Measurements from ENCODE around the gene KLF12.

DNA sequence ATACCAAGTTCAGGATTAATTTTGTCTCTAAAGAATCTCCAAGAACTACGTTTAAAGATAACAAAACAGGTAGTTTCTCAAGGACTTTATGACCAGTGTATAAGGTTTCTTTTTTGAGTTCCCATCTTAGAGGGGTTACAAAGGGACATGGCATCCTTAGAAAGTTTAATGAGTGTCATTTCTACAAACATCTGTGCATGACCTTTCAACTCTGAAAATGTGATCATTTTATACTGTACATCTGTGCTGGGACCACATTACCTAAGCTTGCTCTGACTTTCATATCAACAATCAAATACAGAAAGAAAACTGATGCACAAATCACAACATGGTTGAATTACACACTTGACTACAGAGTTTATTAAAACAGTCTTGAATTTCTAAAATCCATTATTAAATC, 37.1 kb downstream of the KLF12 start:
- TF ChIP-seq, protein P1, sequence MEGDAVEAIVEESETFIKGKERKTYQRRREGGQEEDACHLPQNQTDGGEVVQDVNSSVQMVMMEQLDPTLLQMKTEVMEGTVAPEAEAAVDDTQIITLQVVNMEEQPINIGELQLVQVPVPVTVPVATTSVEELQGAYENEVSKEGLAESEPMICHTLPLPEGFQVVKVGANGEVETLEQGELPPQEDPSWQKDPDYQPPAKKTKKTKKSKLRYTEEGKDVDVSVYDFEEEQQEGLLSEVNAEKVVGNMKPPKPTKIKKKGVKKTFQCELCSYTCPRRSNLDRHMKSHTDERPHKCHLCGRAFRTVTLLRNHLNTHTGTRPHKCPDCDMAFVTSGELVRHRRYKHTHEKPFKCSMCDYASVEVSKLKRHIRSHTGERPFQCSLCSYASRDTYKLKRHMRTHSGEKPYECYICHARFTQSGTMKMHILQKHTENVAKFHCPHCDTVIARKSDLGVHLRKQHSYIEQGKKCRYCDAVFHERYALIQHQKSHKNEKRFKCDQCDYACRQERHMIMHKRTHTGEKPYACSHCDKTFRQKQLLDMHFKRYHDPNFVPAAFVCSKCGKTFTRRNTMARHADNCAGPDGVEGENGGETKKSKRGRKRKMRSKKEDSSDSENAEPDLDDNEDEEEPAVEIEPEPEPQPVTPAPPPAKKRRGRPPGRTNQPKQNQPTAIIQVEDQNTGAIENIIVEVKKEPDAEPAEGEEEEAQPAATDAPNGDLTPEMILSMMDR (IDR thresholded peaks at IDR 0.05; ENCODE audit: insufficient read depth, low read length, poor library complexity, severe bottlenecking) = no peak
- TF ChIP-seq EZH2phosphoT487 (conservative IDR thresholded peaks at IDR 0.05; ENCODE audit: low read length) = no peak

Measured in SU-DHL-6 (cell line).